Measurements from ENCODE around the gene ARFIP2. TPM values are rescaled to one million over a fixed set of nuclear protein-coding genes. Genes with fewer than 3 reads are reported as not detected.
A peak's percentile ranks its signal among the peaks of the same experiment; 100 is the strongest.

Gene ARFIP2
- total RNA-seq, 1 experiment from 2014 or later, result 55.1 TPM

DNA sequence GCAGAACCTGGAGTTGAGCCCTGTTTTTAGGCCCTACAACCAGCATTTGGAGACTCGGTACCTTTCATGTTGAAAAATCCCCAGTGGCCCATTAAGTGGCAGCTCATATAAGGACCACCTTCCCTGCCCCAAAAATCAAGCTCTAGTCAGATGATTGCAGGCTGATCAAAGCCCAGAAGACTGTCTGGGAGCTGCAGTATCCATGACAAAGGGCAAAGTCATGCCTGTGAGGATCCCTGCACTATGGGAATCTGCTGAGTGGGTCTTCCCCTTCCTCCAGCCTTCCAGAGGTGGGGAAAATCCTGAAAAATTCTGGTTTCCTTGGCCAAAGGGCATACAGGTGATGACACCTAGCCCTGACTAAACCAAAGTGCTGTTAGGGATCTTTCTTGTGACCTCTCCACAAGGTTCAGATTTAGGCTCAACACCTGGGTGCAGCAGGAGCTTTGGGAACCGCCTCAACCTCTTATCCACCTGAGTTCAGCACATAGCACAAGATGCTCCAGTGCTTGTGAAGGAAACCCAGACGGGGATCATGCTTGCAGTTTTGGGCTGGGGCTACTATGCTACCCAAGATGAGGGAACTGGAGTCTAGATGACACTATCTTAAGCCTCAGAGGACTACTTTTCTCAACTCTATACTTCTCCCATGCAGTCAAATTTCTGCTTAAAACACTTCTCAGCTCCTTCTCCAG lies 6.2 kb downstream of the ARFIP2 start:
- Histone ChIP-seq H2AK5ac (ENCODE audit: insufficient read length, low read length) (no peak overlapping the region), H3K79me1 (ENCODE audit: insufficient read depth, low read depth, low read length, poor library complexity, severe bottlenecking) (no peaks in the 10 kb centered on the region), H2BK12ac (ENCODE audit: insufficient read length, low read depth, low read length) (no peak overlapping the region), H3K14ac (ENCODE audit: insufficient read depth, low read length) (no peak overlapping the region), H4K5ac (ENCODE audit: insufficient read length, low read depth, low read length) (no peak overlapping the region), H2BK120ac (ENCODE audit: low read depth, low read length, poor library complexity, severe bottlenecking) (no peak overlapping the region), H3K23me2 (ENCODE audit: insufficient read length, low read depth, low read length, poor library complexity, severe bottlenecking) (peaks cover 14% of the 10 kb centered on the region), H3K9me3 (ENCODE audit: control insufficient read depth, low read depth, low read length) (no peaks in the 10 kb centered on the region), H3K56ac (ENCODE audit: insufficient read length, low read depth, low read length) (no peak overlapping the region), H3K23ac (ENCODE audit: insufficient read length, low read depth, low read length) (no peak overlapping the region), H3K9ac (ENCODE audit: extremely low read depth, insufficient read length, low read length) (no peak overlapping the region), H3K27ac (ENCODE audit: insufficient read length, low read depth, low read length) (no peak overlapping the region), H2BK20ac (ENCODE audit: low read depth, low read length, poor library complexity, severe bottlenecking) (no peak overlapping the region), H2BK5ac (ENCODE audit: insufficient read length, low read length) (no peak overlapping the region), H4K8ac (replicated peaks; ENCODE audit: insufficient read length, low read depth, low read length) (no peak overlapping the region), H3T11ph (ENCODE audit: low read length) (no peak overlapping the region), H3K79me2 (ENCODE audit: insufficient read depth, low read length) (0 out of 2 replicates have a peak, but pooled peaks cover 3% of the 10 kb centered on the region), H4K91ac (ENCODE audit: insufficient read length, low read depth, low read length) (no peak overlapping the region), H3K4me1 (ENCODE audit: insufficient read depth, low read length) (peaks cover 8% of the 10 kb centered on the region; the same call in 1 of the 2 replicates), H2AFZ (ENCODE audit: low read length) (no peak overlapping the region), H3K18ac (ENCODE audit: insufficient read length, low read depth, low read length) (no peak overlapping the region), H3K4ac (ENCODE audit: low read depth, low read length) (no peak overlapping the region), H2BK15ac (ENCODE audit: low read depth, low read length) (no peak overlapping the region), H3K4me2 (ENCODE audit: insufficient read depth, insufficient read length, low read length) (peak overlapping the region; percentile 85), H3K27me3 (ENCODE audit: insufficient read depth, low read length) (no peaks in the 10 kb centered on the region; the same call in 1 of the 2 replicates), H4K20me1 (ENCODE audit: control insufficient read depth, insufficient read depth, insufficient read length) (no peaks in the 10 kb centered on the region)
- WGBS (ENCODE audit: extremely low coverage, insufficient read length, low lambda C conversion rate), result no CpG with 5 or more reads among the region's 3 CpGs
- DNase-seq, result no peak
- Mint-ChIP-seq H3K27me3 (ENCODE audit: low read depth) (no peaks in the 10 kb centered on the region; the same call in 1 of the 2 replicates), H3K9me3 (no peaks in the 10 kb centered on the region), H3K4me1 (peaks cover 27 to 30% of the 10 kb centered on the region in 2 experiments), H3K36me3 (ENCODE audit: insufficient read depth in 1 of 3, low read depth in 3 of 3) (peaks cover 29 to 35% (median 32%) of the 10 kb centered on the region in 3 experiments), H3K27ac (peak overlapping the region in 2 of 3 experiments; percentile 36 to 93; a peak in 4 of 7 replicates), H3K4me3 (peak overlapping the region; percentile 69 to 81)
- TF ChIP-seq, protein P1, sequence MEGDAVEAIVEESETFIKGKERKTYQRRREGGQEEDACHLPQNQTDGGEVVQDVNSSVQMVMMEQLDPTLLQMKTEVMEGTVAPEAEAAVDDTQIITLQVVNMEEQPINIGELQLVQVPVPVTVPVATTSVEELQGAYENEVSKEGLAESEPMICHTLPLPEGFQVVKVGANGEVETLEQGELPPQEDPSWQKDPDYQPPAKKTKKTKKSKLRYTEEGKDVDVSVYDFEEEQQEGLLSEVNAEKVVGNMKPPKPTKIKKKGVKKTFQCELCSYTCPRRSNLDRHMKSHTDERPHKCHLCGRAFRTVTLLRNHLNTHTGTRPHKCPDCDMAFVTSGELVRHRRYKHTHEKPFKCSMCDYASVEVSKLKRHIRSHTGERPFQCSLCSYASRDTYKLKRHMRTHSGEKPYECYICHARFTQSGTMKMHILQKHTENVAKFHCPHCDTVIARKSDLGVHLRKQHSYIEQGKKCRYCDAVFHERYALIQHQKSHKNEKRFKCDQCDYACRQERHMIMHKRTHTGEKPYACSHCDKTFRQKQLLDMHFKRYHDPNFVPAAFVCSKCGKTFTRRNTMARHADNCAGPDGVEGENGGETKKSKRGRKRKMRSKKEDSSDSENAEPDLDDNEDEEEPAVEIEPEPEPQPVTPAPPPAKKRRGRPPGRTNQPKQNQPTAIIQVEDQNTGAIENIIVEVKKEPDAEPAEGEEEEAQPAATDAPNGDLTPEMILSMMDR (conservative IDR thresholded peaks at IDR 0.05), result no peak

Measured in H9 (cell line).